Omental fat pad (tissue), 4 donors: Measurements from ENCODE around the gene ZMPSTE24. TPM values are rescaled to one million over a fixed set of nuclear protein-coding genes. Genes with fewer than 3 reads are reported as not detected.
"Not testable (repeated sequence)": the region's sequence is repeated elsewhere in the genome, so short reads cannot be mapped to it uniquely, and the experiment has no call there.

ENCODE experiments used
- ATAC-seq: fragments of 150-250 bp; one replicate; pipeline ENCODE4 v1.9.1; 2016; ENCODE audit warnings: mild to moderate bottlenecking, moderate library complexity; ENCODE audit not compliant: low FRiP score
- DNase-seq: peaks from one replicate; pipeline ENCODE4 v3.0.0-alpha.2; 2019; ENCODE audit warnings: low spot score
- total RNA-seq, 4 donors: library from RNA; depleted of rRNA; stranded (reverse); fragments of >200 nt; gene quantifications; one replicate each; pipeline ENCODE4 v1.1.0, GENCODE V29; 2016
- TF ChIP-seq, protein P1 (sequence below), 3 donors: fragments of 450-650 bp; IDR thresholded peaks; one replicate each; pipeline ENCODE4 v1.5.1; 2016 to 2017; ENCODE audit warnings: antibody characterized with exemption in 3 of 3, mild to moderate bottlenecking in 3 of 3, moderate library complexity in 2 of 3

Gene ZMPSTE24
- total RNA-seq, 4 donors from 2014 or later, result 34.8 to 38.3 (median 36.2) TPM

DNA sequence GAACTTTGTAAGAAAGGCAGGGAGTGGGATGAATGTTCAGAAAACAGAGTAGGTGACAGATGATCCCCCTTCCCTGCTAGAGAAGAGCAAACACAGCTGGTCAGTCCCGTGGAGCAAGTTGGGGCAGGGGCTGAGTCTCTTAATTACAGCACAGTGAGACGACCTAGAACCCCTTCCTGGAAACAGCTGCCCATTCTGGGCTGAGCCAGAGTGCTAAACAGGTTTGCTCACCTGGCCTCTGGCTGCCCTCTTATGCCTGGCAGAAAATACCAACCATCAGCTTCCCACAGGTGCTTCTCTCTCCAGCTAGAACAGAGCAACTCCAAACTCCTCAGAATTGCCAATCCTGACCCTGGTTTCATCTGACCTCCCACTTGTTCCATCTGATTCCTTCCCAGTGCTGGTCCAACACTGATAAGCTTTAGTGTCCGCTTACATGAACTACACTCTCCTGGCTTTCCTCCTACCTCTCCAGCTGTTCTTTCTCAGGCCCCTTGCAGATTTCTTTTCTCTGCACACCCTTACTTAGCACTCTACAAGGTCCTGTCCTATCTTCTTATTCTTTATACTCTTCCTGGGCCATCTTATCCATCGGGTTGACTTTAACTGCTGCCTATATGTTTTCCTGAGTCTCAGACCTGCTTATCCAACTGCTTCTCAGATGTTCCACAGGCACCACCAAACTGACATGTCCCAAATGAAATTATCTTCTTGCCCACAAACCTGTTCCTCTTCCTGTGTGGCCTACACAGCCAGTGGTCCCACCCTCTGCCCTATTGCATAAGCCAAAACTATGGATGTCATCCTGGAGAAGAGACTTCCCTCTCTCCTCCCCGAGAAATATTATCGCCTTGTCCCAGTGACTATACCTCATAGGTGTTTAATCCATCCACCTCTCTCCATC lies 81.6 kb downstream of the ZMPSTE24 start:
- DNase-seq, result no peak
- TF ChIP-seq, protein P1, sequence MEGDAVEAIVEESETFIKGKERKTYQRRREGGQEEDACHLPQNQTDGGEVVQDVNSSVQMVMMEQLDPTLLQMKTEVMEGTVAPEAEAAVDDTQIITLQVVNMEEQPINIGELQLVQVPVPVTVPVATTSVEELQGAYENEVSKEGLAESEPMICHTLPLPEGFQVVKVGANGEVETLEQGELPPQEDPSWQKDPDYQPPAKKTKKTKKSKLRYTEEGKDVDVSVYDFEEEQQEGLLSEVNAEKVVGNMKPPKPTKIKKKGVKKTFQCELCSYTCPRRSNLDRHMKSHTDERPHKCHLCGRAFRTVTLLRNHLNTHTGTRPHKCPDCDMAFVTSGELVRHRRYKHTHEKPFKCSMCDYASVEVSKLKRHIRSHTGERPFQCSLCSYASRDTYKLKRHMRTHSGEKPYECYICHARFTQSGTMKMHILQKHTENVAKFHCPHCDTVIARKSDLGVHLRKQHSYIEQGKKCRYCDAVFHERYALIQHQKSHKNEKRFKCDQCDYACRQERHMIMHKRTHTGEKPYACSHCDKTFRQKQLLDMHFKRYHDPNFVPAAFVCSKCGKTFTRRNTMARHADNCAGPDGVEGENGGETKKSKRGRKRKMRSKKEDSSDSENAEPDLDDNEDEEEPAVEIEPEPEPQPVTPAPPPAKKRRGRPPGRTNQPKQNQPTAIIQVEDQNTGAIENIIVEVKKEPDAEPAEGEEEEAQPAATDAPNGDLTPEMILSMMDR (IDR thresholded peaks at IDR 0.05), result no peak
- no peak for ATAC-seq

DNA sequence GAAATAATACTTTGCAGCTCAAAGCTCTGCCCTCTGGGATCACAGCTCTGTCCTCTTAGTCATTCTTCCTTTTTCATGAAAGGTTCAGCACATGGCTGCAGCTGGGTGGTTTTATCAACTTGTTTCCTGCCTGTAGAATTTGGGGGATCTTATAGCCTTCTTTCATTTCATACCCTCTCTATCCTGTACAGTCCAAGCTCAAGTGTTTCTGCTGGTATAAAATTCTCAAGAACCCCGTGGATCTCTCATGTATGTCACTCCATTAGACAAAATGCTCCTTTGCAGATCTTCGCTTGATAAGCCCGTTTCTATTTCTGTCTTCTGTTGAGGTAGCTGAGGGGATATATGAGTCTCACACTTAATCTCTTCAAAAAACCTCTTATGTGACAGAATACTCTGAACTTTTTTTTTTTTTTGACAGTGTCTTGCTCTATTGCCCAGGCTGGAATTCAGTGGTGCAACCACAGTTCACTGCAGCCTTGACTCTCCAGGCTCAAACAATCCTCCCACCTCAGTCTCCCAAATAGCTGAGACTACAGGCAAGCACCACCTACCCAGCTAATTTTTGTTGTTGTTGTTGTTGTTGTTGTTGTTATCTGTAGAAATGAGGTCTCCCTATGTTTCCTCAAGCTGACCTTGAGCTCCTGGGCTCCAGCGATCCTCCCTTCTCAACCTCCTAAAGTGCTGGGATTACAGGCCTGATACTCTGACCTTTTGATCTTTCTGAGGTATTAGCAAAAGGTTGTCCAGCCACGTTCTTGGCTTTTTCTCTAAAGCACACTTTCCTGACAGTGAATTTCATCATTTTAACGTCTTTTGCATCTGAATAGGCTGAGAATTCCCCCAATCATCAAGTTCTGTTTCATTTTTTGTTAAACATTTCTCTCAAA lies 83.7 kb downstream of the ZMPSTE24 start:
- DNase-seq (no peak), ATAC-seq (no peak)
- TF ChIP-seq, protein P1 (IDR thresholded peaks at IDR 0.05), result no peak

DNA sequence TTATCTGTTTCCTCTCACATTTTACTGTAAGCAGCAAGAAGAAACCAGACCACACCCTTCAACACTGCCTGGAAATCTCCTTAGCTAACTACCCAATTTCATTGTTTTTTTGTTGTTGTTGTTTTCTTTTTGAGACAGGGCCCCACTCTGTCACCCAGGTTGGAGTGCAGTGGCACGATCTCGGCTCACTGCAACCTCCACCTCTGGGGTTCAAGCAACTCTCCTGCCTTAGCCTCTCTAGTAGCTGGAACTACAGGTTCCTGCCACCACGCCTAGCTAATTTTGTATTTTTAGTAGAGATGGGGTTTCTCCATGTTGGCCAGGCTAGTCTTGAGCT lies 84.3 kb downstream of the ZMPSTE24 start:
- ATAC-seq, DNase-seq: not testable (repeated sequence)

Other genes starting within 250 kb of the ZMPSTE24 start
- 100 to 1,000 TPM; 230 to 364 (median 290) TPM for gene CAP1, start 217.5 kb upstream of the ZMPSTE24 start, total RNA-seq
- 100 to 1,000 TPM in 2 of 4 donors, 10 to 100 TPM in 2; 57.7 to 116 (median 92.4) TPM for gene PPT1, start 161.0 kb upstream of the ZMPSTE24 start, total RNA-seq
- 10 to 100 TPM; 13.7 to 27.7 (median 21.7) TPM for gene RLF, start 96.8 kb upstream of the ZMPSTE24 start, total RNA-seq
- gene TMCO2, start 10.3 kb upstream of the ZMPSTE24 start, total RNA-seq, result not detected
- gene COL9A2, start 59.0 kb downstream of the ZMPSTE24 start, total RNA-seq, result 10 to 100 TPM in 2 of 4 donors, 1 to 10 TPM in 2; 1.6 to 15.6 (median 9.0) TPM
- 100 to 1,000 TPM in 1 of 4 donors, 10 to 100 TPM in 3; 45.4 to 119 (median 60.1) TPM for gene SMAP2, start 115.5 kb downstream of the ZMPSTE24 start, total RNA-seq
- 1 to 10 TPM in 3 of 4 donors, under 1 TPM in 1; 0.56 to 1.9 (median 1.2) TPM for gene ZFP69B, start 192.2 kb downstream of the ZMPSTE24 start, total RNA-seq
- 1 to 10 TPM; 1.1 to 5.2 (median 2.6) TPM for gene ZFP69, start 219.1 kb downstream of the ZMPSTE24 start, total RNA-seq